Body of pancreas (tissue), 4 donors: ENCODE data around the gene TRAK1.

Experiments
- POLR2A ChIP-seq, 3 donors: fragments of 450-650 bp; IDR thresholded peaks; one replicate each; pipeline ENCODE4 v1.6.1; 2016; ENCODE audit warnings: antibody characterized with exemption in 3 of 3, mild to moderate bottlenecking in 2 of 3
- TF ChIP-seq, protein P1 (sequence below), 7 experiments: fragments of 450-650 bp in 4 of 7; fragments of 200-600 bp in 3 of 7; sonication (generic) in 3 of 7; IDR thresholded peaks; one replicate each; pipeline ENCODE4 v1.5.1; 2016 to 2019; ENCODE audit warnings: antibody characterized with exemption in 7 of 7

DNA sequence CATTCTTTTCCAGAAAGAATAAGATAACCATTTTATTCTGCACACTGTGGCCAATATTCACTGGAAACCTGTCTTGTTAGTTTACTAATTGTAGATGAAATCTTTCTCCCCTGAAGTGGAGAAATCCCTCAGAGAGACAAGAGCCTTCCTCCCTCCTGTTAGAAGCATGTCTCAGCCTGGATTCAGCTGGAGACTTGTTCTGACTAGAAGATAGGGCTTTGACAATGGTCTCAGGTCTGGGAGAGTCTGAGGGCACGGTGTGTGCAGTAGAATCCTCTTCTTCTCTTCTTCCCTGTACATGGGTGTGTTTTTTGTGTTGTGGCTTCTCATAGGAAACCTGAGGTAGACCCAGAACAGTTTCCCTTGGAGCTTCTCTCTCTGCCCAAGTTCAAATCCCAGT, 154.9 kb downstream of the TRAK1 start:
- TF ChIP-seq, protein P1, sequence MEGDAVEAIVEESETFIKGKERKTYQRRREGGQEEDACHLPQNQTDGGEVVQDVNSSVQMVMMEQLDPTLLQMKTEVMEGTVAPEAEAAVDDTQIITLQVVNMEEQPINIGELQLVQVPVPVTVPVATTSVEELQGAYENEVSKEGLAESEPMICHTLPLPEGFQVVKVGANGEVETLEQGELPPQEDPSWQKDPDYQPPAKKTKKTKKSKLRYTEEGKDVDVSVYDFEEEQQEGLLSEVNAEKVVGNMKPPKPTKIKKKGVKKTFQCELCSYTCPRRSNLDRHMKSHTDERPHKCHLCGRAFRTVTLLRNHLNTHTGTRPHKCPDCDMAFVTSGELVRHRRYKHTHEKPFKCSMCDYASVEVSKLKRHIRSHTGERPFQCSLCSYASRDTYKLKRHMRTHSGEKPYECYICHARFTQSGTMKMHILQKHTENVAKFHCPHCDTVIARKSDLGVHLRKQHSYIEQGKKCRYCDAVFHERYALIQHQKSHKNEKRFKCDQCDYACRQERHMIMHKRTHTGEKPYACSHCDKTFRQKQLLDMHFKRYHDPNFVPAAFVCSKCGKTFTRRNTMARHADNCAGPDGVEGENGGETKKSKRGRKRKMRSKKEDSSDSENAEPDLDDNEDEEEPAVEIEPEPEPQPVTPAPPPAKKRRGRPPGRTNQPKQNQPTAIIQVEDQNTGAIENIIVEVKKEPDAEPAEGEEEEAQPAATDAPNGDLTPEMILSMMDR (IDR thresholded peaks at IDR 0.05): no peak
- TF ChIP-seq POLR2A (IDR thresholded peaks at IDR 0.05): no peak
